HFFc6 (cell line): ENCODE measurements around the gene MYLK. TPM values are rescaled to one million over a fixed set of nuclear protein-coding genes. Genes with fewer than 3 reads are reported as not detected.

ENCODE experiments used
- DNase-seq: peaks from one replicate; pipeline ENCODE4 v3.0.0-alpha.2; 2018
- H3K27ac Mint-ChIP-seq: 2 replicates; pipeline ENCODE4 v1.8.0; 2020; ENCODE audit warnings: mild to moderate bottlenecking, mixed read lengths
- H3K27me3 Mint-ChIP-seq: 2 replicates; pipeline ENCODE4 v1.8.0; 2021; ENCODE audit warnings: mild to moderate bottlenecking, moderate library complexity, mixed read lengths; ENCODE audit not compliant: insufficient read depth
- H3K36me3 Mint-ChIP-seq: 2 replicates; pipeline ENCODE4 v1.8.0; 2021; ENCODE audit warnings: low read depth, mixed read lengths
- H3K4me1 Mint-ChIP-seq: 2 replicates; pipeline ENCODE4 v1.8.0; 2020; ENCODE audit warnings: low read depth, mixed read lengths
- H3K4me3 Mint-ChIP-seq: 2 replicates; pipeline ENCODE4 v1.8.0; 2020; ENCODE audit warnings: mild to moderate bottlenecking, moderate library complexity, mixed read lengths
- H3K9me3 Mint-ChIP-seq: 2 replicates; pipeline ENCODE4 v1.8.0; 2020; ENCODE audit warnings: mild to moderate bottlenecking, mixed read lengths
- total RNA-seq, 6 experiments: library from RNA; stranded (reverse); fragmentation: NEBNext Ultra II Directional; extraction: Animal tissue kit (Norgen Biotek cat#: 25700); gene quantifications; 2 replicates in 1 of 6; 3 replicates in 5 of 6; pipeline ENCODE4 v1.2.3, GENCODE V29; 2021
- TF ChIP-seq, protein P1 (sequence below): fragments of 200-600 bp; sonication (generic); IDR thresholded peaks from 2 replicates; pipeline ENCODE4 v1.5.0; 2021; ENCODE audit warnings: antibody characterized with exemption, mild to moderate bottlenecking

Gene MYLK
- total RNA-seq, 6 experiments from 2014 or later, result 296 to 431 (median 335) TPM

DNA sequence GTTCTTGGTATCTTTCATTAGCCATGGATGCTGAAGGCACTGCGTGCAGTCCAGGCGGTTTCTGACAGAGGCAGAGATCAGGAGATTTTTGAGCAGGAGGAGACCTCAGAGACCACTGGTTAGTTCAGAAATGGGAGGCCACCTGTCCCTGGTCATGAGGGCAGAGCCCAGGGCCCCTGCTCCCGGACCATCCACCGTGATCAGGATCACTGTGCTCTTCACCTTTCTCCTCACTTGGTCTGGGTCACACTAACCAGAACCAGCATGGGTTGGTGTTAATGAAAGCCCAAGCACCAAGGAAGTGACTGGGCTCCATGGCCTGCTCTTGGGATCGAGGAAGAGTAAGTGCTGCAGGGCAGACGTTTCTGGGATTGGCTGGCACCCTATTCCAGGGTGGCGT is 257.3 kb downstream of the MYLK start:
- Mint-ChIP-seq H3K4me1 (peaks cover 30% of the 10 kb centered on the region), H3K27me3 (peaks cover 31% of the 10 kb centered on the region), H3K4me3 (no peak overlapping the region), H3K9me3 (no peaks in the 10 kb centered on the region; the same call in 1 of the 2 replicates), H3K27ac (0 out of 2 replicates have a peak overlapping the region, but pooled peaks have one; percentile 7), H3K36me3 (peaks cover 65% of the 10 kb centered on the region)
- TF ChIP-seq, protein P1, sequence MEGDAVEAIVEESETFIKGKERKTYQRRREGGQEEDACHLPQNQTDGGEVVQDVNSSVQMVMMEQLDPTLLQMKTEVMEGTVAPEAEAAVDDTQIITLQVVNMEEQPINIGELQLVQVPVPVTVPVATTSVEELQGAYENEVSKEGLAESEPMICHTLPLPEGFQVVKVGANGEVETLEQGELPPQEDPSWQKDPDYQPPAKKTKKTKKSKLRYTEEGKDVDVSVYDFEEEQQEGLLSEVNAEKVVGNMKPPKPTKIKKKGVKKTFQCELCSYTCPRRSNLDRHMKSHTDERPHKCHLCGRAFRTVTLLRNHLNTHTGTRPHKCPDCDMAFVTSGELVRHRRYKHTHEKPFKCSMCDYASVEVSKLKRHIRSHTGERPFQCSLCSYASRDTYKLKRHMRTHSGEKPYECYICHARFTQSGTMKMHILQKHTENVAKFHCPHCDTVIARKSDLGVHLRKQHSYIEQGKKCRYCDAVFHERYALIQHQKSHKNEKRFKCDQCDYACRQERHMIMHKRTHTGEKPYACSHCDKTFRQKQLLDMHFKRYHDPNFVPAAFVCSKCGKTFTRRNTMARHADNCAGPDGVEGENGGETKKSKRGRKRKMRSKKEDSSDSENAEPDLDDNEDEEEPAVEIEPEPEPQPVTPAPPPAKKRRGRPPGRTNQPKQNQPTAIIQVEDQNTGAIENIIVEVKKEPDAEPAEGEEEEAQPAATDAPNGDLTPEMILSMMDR, result no peak
- no peak for DNase-seq

DNA sequence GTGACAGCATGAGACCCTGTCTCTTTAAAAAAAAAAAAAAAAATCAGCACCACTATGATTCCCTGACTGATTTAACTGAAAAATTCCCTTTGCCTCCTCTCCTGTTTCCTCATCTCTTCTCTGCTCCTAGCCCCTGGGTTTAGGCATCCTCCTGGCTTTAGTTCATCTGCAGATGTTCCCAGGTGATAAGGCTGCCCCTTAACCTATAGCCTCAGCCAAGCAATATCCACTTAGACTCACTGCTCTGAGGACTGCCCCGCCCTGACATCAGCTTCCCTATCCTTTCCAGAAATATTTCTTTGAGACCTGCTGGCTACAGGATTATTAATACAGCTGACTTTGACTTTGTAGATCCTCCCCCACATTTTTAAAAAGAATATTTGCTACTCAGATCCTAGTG is 259.8 kb downstream of the MYLK start:
- H3K4me3 Mint-ChIP-seq, result peak overlapping the region; percentile 59; the same call in 1 of the 2 replicates
- TF ChIP-seq, protein P1, result no peak
- no peak for DNase-seq
- peaks cover 53% of the 10 kb centered on the region for H3K4me1 Mint-ChIP-seq
- no peaks in the 10 kb centered on the region; the same call in 1 of the 2 replicates for H3K9me3 Mint-ChIP-seq
- peaks cover 33% of the 10 kb centered on the region for H3K27me3 Mint-ChIP-seq
- H3K27ac Mint-ChIP-seq, result peak overlapping the region; percentile 28; the same call in 1 of the 2 replicates
- peaks cover 72% of the 10 kb centered on the region for H3K36me3 Mint-ChIP-seq

DNA sequence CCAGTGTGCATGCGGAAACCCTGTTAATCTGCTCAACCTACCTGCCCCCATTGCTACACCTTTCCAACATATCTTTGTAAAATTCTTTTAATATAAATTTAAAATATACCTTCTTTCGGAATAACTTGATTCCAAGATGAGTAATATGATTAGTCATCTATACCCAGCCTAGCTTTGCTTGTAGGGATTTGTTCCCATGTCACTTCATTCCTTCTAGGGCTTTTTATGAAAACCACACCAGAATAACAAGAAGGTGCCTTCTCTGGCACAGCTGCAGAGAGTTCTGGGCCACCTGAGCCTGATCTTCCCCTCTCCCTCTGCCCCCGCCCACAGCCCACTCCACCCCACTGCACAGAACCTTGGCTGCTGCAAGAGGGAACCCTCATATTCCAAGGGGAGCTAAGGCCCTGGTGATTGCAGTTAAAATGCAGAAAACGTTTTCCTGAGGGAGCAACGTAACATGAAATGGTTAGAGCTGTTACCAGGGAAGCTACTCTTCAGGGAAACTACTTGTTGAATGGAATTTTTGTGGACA is 260.7 kb downstream of the MYLK start:
- peaks cover 35% of the 10 kb centered on the region for H3K27me3 Mint-ChIP-seq
- H3K9me3 Mint-ChIP-seq, result no peaks in the 10 kb centered on the region; the same call in 1 of the 2 replicates
- peak overlapping the region; percentile 24 for H3K4me3 Mint-ChIP-seq
- DNase-seq, result peak; percentile 36
- TF ChIP-seq, protein P1, result no peak
- H3K27ac Mint-ChIP-seq, result peak overlapping the region; percentile 60
- peaks cover 62% of the 10 kb centered on the region for H3K4me1 Mint-ChIP-seq
- peaks cover 71% of the 10 kb centered on the region for H3K36me3 Mint-ChIP-seq

DNA sequence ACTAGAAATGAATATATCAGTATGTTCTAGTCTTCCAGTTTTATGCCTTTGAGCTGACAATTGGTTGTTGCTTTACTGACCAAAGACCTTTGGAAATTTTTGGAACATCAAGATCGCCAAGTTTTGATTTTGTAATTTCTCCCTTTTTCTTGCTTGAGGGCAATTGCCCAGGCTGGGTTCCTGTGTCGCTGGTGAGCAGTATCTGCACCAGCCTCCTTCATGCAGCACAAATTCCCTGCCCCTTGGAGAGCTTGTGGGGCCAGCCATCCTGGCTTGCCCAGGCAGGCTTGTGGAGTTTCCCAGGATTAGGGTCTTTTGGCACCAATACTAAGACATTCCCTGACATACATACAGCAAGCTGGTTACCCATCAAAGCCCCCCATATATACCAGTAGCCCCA is 261.4 kb downstream of the MYLK start:
- no peak for DNase-seq
- no peaks in the 10 kb centered on the region; the same call in 1 of the 2 replicates for H3K9me3 Mint-ChIP-seq
- H3K27me3 Mint-ChIP-seq, result peaks cover 37% of the 10 kb centered on the region
- H3K4me1 Mint-ChIP-seq, result peaks cover 63% of the 10 kb centered on the region
- peak overlapping the region; percentile 24; the same call in 1 of the 2 replicates for H3K4me3 Mint-ChIP-seq
- H3K27ac Mint-ChIP-seq, result peak overlapping the region; percentile 52; the same call in 1 of the 2 replicates
- peaks cover 72% of the 10 kb centered on the region for H3K36me3 Mint-ChIP-seq
- TF ChIP-seq, protein P1, result no peak

DNA sequence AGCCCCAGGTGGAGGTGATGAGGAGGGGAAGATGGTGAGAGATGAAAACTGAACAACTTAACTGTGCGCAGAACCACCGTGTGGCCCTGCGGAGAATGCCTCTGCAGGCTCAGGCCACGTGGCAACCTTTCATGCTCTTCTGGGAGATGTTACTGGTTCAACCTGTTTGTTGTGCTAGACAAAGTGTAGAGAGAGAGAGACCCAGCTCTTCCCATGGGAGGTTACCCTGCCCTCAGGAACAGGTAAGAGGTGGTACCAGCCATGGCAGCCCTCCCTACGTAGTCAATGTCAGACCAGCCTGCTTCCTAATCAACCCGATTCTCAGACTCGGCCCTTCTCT is 262.3 kb downstream of the MYLK start:
- Mint-ChIP-seq H3K9me3 (no peaks in the 10 kb centered on the region; the same call in 1 of the 2 replicates), H3K4me3 (no peak overlapping the region), H3K4me1 (peaks cover 63% of the 10 kb centered on the region), H3K27me3 (peaks cover 36% of the 10 kb centered on the region), H3K27ac (peak overlapping the region; percentile 48; the same call in 1 of the 2 replicates), H3K36me3 (peaks cover 68% of the 10 kb centered on the region)
- TF ChIP-seq, protein P1, result no peak
- DNase-seq, result no peak
